ENCODE results near the gene XRCC6. TPM values are rescaled to one million over a fixed set of nuclear protein-coding genes. Genes with fewer than 3 reads are reported as not detected.
"Not testable (repeated sequence)": the region's sequence is repeated elsewhere in the genome, so short reads cannot be mapped to it uniquely, and the experiment has no call there.

The XRCC6 gene
- total RNA-seq, 1 donor, result 210 TPM

GRCh38 chr22:41589391-41590241, 31.5 kb upstream of the XRCC6 start, which contains the start of gene PMM1:
Gene PMM1, minus strand, starts transcription at chr22:41589840. Its CDS starts 35 bp downstream, at chr22:41589805.
- peak within 1 kb of the TSS; percentile 67 for H3K4me3 ChIP-seq (ENCODE audit: low read length)
- H3K9me3 ChIP-seq (ENCODE audit: low read depth, low read length), result no peaks in the 10 kb centered on the region
- H3K4me1 ChIP-seq (ENCODE audit: insufficient read depth, low read length), result peaks cover 20% of the 10 kb centered on the region
- no peaks in the 10 kb centered on the region for H3K27me3 ChIP-seq (ENCODE audit: insufficient read depth, low read length)

DNA sequence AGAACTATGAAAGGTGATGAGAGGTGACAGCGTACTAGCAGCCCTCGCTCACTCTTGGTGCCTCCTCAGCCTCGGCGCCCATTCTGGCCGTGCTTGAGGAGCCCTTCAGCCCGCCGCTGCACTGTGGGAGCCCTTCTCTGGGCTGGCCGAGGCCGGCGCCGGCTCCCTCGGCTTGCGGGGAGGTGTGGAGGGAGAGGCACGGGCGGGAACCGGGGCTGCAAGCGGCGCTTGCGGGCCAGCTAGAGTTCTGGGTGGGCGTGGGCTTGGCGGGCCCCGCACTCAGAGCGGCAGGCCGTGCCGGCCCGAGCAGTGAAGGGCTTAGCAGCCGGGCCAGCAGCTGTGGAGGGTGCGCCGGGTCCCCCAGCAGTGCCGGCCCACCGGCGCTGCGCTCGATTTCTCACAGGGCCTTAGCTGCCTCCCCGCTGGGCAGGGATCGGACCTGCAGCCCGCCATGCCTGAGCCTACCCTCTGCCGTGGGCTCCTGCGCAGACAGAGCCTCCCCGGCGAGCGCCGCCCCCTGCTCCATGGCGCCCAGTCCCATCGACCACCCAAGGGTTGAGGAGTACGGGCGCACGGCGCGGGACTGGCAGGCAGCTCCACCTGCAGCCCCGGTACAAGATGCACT, 27.6 kb upstream of the XRCC6 start:
- peaks cover 17% of the 10 kb centered on the region for H3K4me1 ChIP-seq (ENCODE audit: insufficient read depth, low read length)
- not testable (repeated sequence) for H3K4me3 ChIP-seq (ENCODE audit: low read length); H3K9me3 ChIP-seq (ENCODE audit: low read depth, low read length); H3K27me3 ChIP-seq (ENCODE audit: insufficient read depth, low read length)

DNA sequence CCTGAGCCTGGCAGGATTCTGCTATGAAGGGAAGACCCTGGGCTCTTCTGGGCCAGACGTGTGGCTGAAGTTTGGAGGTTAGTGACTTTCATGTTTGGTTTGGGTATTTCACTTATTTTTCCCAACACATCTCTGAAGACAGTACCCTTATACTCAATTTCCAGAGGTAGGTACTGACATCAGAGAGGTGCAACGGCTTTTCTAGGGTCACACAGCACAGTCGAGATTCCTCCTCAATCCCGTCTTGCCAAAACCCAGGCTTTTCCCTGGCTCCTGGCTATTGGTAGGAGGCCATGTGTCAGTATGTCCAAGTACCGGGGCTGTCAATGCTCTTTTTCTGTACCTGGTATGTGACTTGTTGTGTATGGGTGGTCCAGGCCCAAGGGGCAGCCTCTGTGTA, 25.4 kb upstream of the XRCC6 start:
- Histone ChIP-seq H3K4me1 (ENCODE audit: insufficient read depth, low read length) (peaks cover under 1% of the 10 kb centered on the region), H3K4me3 (ENCODE audit: low read length) (no peak overlapping the region), H3K27me3 (ENCODE audit: insufficient read depth, low read length) (no peaks in the 10 kb centered on the region), H3K9me3 (ENCODE audit: low read depth, low read length) (no peaks in the 10 kb centered on the region)

GRCh38 chr22:41596776-41597634, 24.1 kb upstream of the XRCC6 start:
- Histone ChIP-seq H3K4me3 (ENCODE audit: low read length) (no peak overlapping the region), H3K4me1 (ENCODE audit: insufficient read depth, low read length) (no peaks in the 10 kb centered on the region), H3K27me3 (ENCODE audit: insufficient read depth, low read length) (no peaks in the 10 kb centered on the region), H3K9me3 (ENCODE audit: low read depth, low read length) (no peaks in the 10 kb centered on the region)

- H3K4me1 ChIP-seq (ENCODE audit: insufficient read depth, low read length), result no peaks in the 10 kb centered on the region
- H3K9me3 ChIP-seq (ENCODE audit: low read depth, low read length), result no peaks in the 10 kb centered on the region
- no peaks in the 10 kb centered on the region for H3K27me3 ChIP-seq (ENCODE audit: insufficient read depth, low read length)
- no peak overlapping the region for H3K4me3 ChIP-seq (ENCODE audit: low read length)
Observed at GRCh38 chr22:41597635-41597953, 23.5 kb upstream of the XRCC6 start.

DNA sequence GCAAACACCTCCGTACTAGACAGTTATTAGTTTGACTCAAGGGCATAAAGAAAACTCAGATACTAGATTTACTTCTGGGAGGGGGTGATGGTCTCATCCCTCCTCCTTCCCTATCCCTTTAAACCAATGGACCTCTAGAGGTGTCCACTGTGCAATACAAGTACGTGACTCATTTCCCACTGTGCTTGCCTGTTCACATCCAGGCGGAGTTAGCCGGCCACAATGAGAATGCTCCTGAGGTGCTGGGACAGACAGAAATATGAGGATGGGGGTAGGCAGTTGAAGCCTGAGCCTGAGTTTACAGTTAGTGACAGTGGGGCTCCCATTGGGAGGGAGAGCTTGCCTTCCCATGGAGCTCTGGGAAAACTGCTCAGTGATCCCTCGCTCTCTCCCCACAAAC, 23.0 kb upstream of the XRCC6 start:
- H3K9me3 ChIP-seq (ENCODE audit: low read depth, low read length), result no peaks in the 10 kb centered on the region
- no peaks in the 10 kb centered on the region for H3K27me3 ChIP-seq (ENCODE audit: insufficient read depth, low read length)
- H3K4me1 ChIP-seq (ENCODE audit: insufficient read depth, low read length), result peaks cover 2% of the 10 kb centered on the region
- no peak overlapping the region for H3K4me3 ChIP-seq (ENCODE audit: low read length)

DNA sequence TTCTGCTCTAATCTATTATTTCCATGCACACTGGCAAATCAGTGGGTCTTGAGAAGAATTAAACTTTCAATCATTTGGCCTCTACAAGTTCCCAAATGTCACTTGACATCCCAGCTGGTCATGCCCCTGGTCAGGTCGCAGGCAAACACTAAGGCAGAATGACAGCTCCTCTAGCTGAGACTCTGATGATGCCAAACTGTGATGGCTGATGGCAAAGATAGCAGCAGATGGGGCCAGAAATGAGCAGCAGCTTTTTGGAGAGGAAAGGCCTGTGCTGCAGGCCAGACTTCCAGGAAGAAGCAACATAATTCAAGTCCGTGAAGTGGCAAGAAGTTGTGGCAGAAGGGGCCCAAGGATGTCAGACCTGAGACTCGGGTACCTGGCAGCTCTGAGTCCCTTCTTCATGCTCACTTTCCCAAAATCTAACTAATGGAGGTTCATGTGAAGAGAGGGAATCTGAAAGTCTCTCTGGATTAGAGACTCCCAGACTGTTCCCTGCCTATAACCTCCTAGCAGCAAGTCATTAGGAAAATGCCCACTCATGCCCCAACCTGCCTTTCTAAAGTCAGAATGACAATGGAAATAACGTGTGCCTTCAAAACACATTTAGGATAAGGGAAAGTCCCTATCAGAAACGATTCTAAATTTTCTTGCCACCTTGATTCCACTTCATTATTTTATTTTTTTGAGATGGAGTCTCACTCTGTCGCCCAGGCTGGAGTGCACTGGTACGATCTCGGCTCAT, 22.0 kb upstream of the XRCC6 start:
- H3K27me3 ChIP-seq (ENCODE audit: insufficient read depth, low read length), result no peaks in the 10 kb centered on the region
- H3K9me3 ChIP-seq (ENCODE audit: low read depth, low read length), result no peaks in the 10 kb centered on the region
- H3K4me3 ChIP-seq (ENCODE audit: low read length), result no peak overlapping the region

GRCh38 chr22:41600976-41601375, 20.1 kb upstream of the XRCC6 start:
- no peak overlapping the region for H3K4me3 ChIP-seq (ENCODE audit: low read length)
- no peaks in the 10 kb centered on the region for H3K27me3 ChIP-seq (ENCODE audit: insufficient read depth, low read length)
- H3K4me1 ChIP-seq (ENCODE audit: insufficient read depth, low read length), result peaks cover 16% of the 10 kb centered on the region
- H3K9me3 ChIP-seq (ENCODE audit: low read depth, low read length), result no peaks in the 10 kb centered on the region

More for the DNA sequence above, 22.0 kb upstream of the XRCC6 start:
- H3K4me1 ChIP-seq (ENCODE audit: insufficient read depth, low read length), result peaks cover 11% of the 10 kb centered on the region

DNA sequence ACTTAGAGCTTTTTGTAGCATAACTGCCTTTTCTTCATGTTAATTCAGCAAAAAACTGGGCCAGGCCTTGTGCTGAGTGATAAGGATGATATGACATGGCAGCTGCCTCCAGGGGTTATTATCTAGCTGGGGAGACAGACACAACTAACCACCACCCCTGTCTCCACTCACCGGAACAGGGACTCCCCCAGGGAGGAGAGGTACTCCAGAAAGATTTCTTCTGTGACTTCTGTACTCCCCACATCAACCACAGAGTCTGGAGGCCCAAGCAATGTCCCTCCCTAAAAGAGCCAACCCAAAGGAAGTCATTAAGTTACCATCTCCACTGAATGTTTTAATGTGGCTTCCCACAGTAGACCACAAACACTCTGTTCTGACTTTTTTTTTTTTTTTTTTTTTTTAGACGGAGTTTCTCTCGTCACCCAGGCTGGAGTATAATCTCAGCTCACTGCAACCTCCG, 17.2 kb upstream of the XRCC6 start:
- H3K4me1 ChIP-seq (ENCODE audit: insufficient read depth, low read length), result peaks cover 16% of the 10 kb centered on the region
- no peaks in the 10 kb centered on the region for H3K27me3 ChIP-seq (ENCODE audit: insufficient read depth, low read length)
- no peaks in the 10 kb centered on the region for H3K9me3 ChIP-seq (ENCODE audit: low read depth, low read length)
- H3K4me3 ChIP-seq (ENCODE audit: low read length), result no peak overlapping the region

DNA sequence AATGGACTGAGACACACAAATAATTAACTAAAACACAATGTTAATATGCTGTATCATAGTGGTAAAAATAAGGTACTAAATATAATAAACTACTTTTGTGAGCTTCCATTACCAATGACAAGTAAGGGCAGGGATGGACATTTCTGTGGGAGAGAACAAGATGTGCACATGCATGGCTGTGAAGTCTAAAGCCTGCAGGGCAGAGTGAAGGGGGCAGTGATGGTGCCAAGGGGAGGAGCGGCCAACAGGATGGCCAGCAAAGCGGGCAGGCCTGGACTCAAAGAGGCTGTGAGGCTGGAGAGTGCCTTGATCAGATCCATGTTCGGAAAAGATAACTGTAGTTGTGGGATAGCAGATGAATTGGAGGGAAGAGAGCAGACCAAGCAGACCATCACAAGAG, 12.7 kb upstream of the XRCC6 start:
- peaks cover 11% of the 10 kb centered on the region for H3K4me1 ChIP-seq (ENCODE audit: insufficient read depth, low read length)
- no peaks in the 10 kb centered on the region for H3K9me3 ChIP-seq (ENCODE audit: low read depth, low read length)
- H3K27me3 ChIP-seq (ENCODE audit: insufficient read depth, low read length), result no peaks in the 10 kb centered on the region
- H3K4me3 ChIP-seq (ENCODE audit: low read length), result no peak overlapping the region

DNA sequence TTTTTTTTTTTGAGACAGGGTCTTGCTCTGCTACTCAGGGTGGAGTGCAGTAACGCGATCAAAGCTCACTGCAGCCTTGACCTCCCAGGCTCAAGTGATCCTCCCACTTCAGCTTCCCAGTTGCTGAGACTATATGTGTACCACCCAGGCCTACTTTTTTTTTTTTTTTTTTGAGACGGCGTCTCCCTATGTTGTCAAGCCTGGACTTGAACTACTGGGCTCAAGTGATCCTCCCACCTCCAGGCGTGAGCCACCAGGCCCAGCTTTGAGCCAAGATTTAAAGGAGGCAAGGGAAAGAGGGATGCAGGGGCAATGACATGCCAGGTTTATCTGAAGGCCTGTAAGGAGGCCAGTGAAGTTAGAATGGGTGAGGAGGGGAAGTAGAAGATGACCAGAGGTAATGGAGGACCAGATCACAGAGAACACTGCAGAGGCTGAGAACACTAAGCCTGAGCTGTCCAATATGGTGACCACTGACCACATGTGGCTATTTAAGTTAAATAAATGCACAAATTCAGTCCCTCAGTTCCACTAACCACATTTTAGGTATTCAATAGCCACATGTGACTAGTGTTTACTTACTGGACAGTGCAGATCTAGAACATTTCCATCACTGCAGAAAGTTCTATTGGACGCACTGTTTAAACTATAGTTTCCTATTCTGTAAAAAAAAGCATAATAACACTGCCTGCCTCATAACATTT, 8.3 kb upstream of the XRCC6 start:
- H3K27me3 ChIP-seq (ENCODE audit: insufficient read depth, low read length), result no peaks in the 10 kb centered on the region
- H3K4me1 ChIP-seq (ENCODE audit: insufficient read depth, low read length), result peaks cover 2% of the 10 kb centered on the region

DNA sequence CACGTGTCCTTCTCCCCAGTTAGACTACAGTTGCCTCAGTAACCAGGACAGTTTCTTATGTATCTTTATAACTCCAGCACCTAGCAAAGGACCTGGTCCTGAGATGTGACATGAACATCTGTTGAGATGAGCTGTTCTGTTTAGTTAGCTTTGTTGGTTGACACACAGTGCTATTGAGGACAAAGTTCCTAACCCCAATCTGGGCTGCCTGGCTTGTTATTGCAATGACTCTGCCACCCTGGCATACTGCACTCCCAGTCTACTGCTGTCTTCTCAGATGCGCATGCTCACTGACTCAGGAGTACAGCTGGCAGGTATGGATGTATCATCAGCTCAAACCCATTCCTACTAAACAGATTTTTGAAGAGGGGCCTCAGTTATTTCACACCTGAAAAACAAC, 7.6 kb upstream of the XRCC6 start:
- Histone ChIP-seq H3K4me3 (ENCODE audit: low read length) (no peak overlapping the region), H3K4me1 (ENCODE audit: insufficient read depth, low read length) (peaks cover 9% of the 10 kb centered on the region), H3K9me3 (ENCODE audit: low read depth, low read length) (no peaks in the 10 kb centered on the region), H3K27me3 (ENCODE audit: insufficient read depth, low read length) (no peaks in the 10 kb centered on the region)

More for the DNA sequence above, 8.3 kb upstream of the XRCC6 start:
- Histone ChIP-seq H3K4me3 (ENCODE audit: low read length) (no peak overlapping the region), H3K9me3 (ENCODE audit: low read depth, low read length) (no peaks in the 10 kb centered on the region)

- Histone ChIP-seq H3K9me3 (ENCODE audit: low read depth, low read length) (no peaks in the 10 kb centered on the region), H3K4me1 (ENCODE audit: insufficient read depth, low read length) (peaks cover 43% of the 10 kb centered on the region), H3K27me3 (ENCODE audit: insufficient read depth, low read length) (no peaks in the 10 kb centered on the region), H3K4me3 (ENCODE audit: low read length) (peak overlapping the region; percentile 83)
Observed at GRCh38 chr22:41619979-41620588, 1.0 kb upstream of the XRCC6 start.

Data from mononuclear cell (primary cell).